ENCODE results near the gene GNLY.

The GNLY gene

GRCh38 chr2:85744741-85745601 is 50.8 kb downstream of the GNLY start:
- DNase-seq (ENCODE audit: insufficient read length) (no peak), FAIRE-seq (no peak)
- TF ChIP-seq POLR2AphosphoS5 (IDR thresholded peaks at IDR 0.05; ENCODE audit: low read depth, low read length) (no peak), TAF1 (IDR thresholded peaks at IDR 0.05; ENCODE audit: borderline replicate concordance, low read depth, low read length) (no peak), POLR2A (IDR thresholded peaks at IDR 0.05; ENCODE audit: low read depth, low read length) (no peak)

DNA sequence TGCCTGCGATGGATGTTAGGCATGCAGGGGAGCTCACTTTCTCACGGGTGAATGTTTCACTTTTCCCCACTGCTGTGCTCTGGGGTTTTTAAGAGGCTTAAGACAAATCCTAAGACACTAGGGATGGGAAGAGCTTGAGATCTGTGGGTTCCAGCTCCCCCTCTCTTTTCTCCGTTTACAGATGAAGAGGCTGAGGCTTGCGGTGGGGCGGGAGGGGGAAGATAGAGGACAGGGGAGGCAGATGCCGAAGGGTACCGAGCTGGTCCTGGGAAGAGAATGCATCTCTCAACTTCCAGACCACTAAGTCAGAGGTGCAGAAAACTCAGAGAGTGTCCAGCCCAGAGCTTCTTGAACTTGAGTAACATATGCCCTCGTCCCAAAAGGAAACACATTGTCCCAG is 51.5 kb downstream of the GNLY start:
- FAIRE-seq, result no peak
- no peak for DNase-seq (ENCODE audit: insufficient read length)
- TF ChIP-seq POLR2AphosphoS5 (IDR thresholded peaks at IDR 0.05; ENCODE audit: low read depth, low read length), result no peak
- TF ChIP-seq POLR2A (IDR thresholded peaks at IDR 0.05; ENCODE audit: low read depth, low read length), result no peak
- no peak for TF ChIP-seq TAF1 (IDR thresholded peaks at IDR 0.05; ENCODE audit: borderline replicate concordance, low read depth, low read length)

- DNase-seq (ENCODE audit: insufficient read length) (no peak), FAIRE-seq (no peak)
- TF ChIP-seq POLR2AphosphoS5 (IDR thresholded peaks at IDR 0.05; ENCODE audit: low read depth, low read length) (no peak), POLR2A (IDR thresholded peaks at IDR 0.05; ENCODE audit: low read depth, low read length) (no peak), TAF1 (IDR thresholded peaks at IDR 0.05; ENCODE audit: borderline replicate concordance, low read depth, low read length) (no peak)
Observed at GRCh38 chr2:85746321-85747004, 52.3 kb downstream of the GNLY start.

GRCh38 chr2:85747441-85747840 is 53.3 kb downstream of the GNLY start:
- DNase-seq (ENCODE audit: insufficient read length) (no peak), FAIRE-seq (no peak)
- TF ChIP-seq POLR2A (IDR thresholded peaks at IDR 0.05; ENCODE audit: low read depth, low read length) (no peak), TAF1 (IDR thresholded peaks at IDR 0.05; ENCODE audit: borderline replicate concordance, low read depth, low read length) (no peak), POLR2AphosphoS5 (IDR thresholded peaks at IDR 0.05; ENCODE audit: low read depth, low read length) (no peak)

DNA sequence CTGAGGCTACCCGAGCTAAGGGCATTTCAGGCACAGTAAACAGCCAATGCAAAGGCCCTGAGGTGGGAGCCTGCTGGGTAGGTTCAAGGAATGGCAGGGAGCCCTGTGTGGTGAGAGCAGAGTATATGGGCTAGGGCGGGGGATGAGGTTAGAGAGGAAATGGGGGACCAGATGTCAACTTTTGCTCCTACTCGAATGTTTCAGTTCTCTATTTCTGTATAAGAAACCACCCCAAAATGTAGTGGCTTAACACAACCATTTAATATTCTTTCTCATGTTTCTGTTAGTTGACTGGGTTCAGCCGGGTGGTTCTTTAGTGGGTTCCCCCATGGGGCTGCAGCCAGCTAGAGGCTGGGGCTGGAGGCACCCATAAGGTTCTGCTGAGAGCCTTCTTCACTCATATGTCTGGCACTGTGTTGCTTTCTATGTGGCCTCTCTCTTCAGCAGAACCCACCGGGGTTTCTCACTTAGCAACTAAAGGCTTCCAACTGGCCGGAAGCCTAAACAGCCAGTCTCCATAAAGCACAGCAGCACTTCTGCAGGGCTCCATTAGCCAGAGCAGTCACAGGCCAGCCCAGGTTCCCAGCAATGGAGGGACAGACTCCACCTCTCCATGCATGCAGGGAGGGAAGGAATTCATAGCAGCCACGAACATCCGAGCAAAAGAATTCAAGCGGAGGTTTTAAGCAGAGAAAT is 54.0 kb downstream of the GNLY start:
- no peak for TF ChIP-seq POLR2A (IDR thresholded peaks at IDR 0.05; ENCODE audit: low read depth, low read length)
- TF ChIP-seq POLR2AphosphoS5 (IDR thresholded peaks at IDR 0.05; ENCODE audit: low read depth, low read length), result no peak
- no peak for TF ChIP-seq TAF1 (IDR thresholded peaks at IDR 0.05; ENCODE audit: borderline replicate concordance, low read depth, low read length)
- no peak for DNase-seq (ENCODE audit: insufficient read length)
- no peak for FAIRE-seq
